Duodenal mucosa (tissue), 2 donors: Measurements from ENCODE around the gene LEKR1.

ENCODE experiments used
- H3K27ac ChIP-seq: one replicate; pipeline ENCODE4 v1.7.0; 2013; ENCODE audit warnings: low read depth, low read length
- H3K27me3 ChIP-seq, 2 donors: one replicate each; pipeline ENCODE4 v1.7.0; 2013; ENCODE audit warnings: low read length in 2 of 2, control low read depth in 1 of 2; ENCODE audit not compliant: insufficient read depth in 2 of 2, control insufficient read depth in 1 of 2
- H3K36me3 ChIP-seq, 2 donors: one replicate each; pipeline ENCODE4 v1.7.0; 2013; ENCODE audit warnings: low read length in 2 of 2, control low read depth in 1 of 2; ENCODE audit not compliant: insufficient read depth in 2 of 2, control insufficient read depth in 1 of 2
- H3K4me1 ChIP-seq, 2 donors: one replicate each; pipeline ENCODE4 v1.7.0; 2013; ENCODE audit warnings: low read length in 2 of 2, control low read depth in 1 of 2; ENCODE audit not compliant: insufficient read depth in 2 of 2, control insufficient read depth in 1 of 2
- H3K4me3 ChIP-seq, 2 donors: one replicate each; pipeline ENCODE4 v1.7.0; 2013; ENCODE audit warnings: low read length in 2 of 2, low read depth in 1 of 2
- H3K9ac ChIP-seq, 2 donors: one replicate each; pipeline ENCODE4 v1.7.0; 2013; ENCODE audit warnings: low read length in 2 of 2, low read depth in 1 of 2
- H3K9me3 ChIP-seq, 2 donors: one replicate each; pipeline ENCODE4 v1.7.0; 2013; ENCODE audit warnings: low read length in 2 of 2, control low read depth in 1 of 2; ENCODE audit not compliant: control insufficient read depth in 1 of 2

Gene LEKR1

DNA sequence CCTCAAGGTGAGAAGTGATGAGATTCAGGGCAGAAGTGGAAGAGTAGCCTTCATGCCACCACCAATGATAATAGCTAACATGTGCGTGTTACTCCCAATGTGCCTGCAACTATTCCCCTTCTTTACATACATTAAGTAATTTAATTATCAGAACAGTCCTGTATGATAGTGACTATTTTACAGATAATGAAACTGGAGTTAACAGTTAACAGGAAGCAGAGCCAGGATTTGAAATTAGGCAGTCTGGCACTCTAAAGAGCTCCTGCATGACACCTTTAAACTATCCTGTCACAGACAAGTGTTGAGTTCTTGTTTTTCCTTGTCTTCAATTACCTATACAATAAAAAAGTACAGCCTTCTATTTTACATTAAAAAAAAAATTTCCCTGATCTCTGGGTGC lies 148.8 kb downstream of the LEKR1 start:
- Histone ChIP-seq H3K4me3 (no peak overlapping the region), H3K4me1 (no peaks in the 10 kb centered on the region), H3K27me3 (no peaks in the 10 kb centered on the region), H3K9me3 (no peaks in the 10 kb centered on the region), H3K27ac (no peak overlapping the region), H3K9ac (no peak overlapping the region), H3K36me3 (no peaks in the 10 kb centered on the region)

DNA sequence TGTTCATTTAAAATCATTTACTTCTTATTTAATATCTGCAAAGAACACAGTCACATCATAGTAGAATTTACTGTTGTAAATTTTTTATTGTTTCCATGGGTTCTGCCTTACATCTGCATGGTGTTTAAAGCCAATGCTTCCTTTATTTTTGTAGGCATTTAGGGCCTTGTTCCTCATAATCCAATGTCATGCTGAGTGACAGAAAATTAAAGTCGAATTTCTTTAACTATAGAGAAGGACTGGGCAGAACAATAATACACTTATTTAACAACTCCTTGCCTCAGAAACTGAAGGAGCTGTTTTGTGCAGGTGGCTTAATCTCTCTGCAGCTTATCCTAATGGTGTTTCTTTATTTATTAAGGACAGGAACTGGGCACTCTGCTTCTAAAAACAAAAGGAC lies 149.6 kb downstream of the LEKR1 start:
- Histone ChIP-seq H3K9ac (no peak overlapping the region), H3K27ac (no peak overlapping the region), H3K36me3 (no peaks in the 10 kb centered on the region), H3K27me3 (no peaks in the 10 kb centered on the region), H3K4me1 (no peaks in the 10 kb centered on the region), H3K4me3 (no peak overlapping the region), H3K9me3 (no peaks in the 10 kb centered on the region)

DNA sequence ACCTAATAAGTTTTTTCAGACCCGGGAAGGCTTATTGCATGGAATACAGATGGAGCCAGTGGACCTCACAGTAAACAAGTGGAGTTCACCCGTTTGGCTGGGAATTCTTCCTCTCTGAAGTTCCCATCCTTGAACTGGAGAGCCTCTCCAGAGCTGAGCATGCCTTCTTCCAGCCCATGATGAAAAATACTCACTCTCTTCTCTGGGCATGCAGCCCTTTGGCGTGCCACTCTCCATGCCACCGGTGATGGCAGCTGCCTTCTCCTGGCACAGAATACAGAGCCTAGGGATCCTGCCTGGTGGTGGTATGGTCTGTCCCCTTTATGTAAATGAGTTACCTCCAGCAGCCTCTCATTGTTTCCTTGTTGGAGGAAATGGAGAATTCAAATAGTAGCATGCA lies 150.8 kb downstream of the LEKR1 start:
- no peak overlapping the region for H3K4me3 ChIP-seq
- H3K36me3 ChIP-seq, result no peaks in the 10 kb centered on the region
- H3K27ac ChIP-seq, result no peak overlapping the region
- no peaks in the 10 kb centered on the region for H3K27me3 ChIP-seq
- H3K9me3 ChIP-seq, result no peaks in the 10 kb centered on the region
- no peaks in the 10 kb centered on the region for H3K4me1 ChIP-seq
- H3K9ac ChIP-seq, result no peak overlapping the region

DNA sequence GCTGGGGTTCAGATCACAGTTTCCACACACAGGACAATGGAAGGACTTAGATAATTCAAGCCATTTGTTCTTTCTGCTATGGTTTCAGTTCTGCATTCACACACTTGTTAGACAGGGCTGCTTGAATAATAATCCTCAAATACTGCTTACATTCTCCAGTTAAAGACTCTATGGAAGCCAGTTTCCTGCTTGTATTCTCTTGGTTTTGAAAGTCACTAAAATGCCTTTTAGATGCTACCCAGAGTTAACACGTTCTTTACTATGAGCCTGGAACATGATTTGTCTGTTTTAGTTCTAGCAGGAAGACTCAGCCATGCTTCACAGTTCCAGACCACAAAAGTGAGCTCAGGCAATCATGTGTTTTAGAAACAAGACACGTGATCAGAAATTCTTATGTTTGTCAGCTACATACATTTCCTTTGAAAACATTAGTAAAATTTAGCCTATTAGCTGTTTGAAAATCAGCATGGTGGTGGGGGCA lies 152.4 kb downstream of the LEKR1 start:
- Histone ChIP-seq H3K4me1 (no peaks in the 10 kb centered on the region), H3K27ac (no peak overlapping the region), H3K36me3 (no peaks in the 10 kb centered on the region), H3K9me3 (no peaks in the 10 kb centered on the region), H3K9ac (no peak overlapping the region), H3K27me3 (no peaks in the 10 kb centered on the region), H3K4me3 (no peak overlapping the region)

DNA sequence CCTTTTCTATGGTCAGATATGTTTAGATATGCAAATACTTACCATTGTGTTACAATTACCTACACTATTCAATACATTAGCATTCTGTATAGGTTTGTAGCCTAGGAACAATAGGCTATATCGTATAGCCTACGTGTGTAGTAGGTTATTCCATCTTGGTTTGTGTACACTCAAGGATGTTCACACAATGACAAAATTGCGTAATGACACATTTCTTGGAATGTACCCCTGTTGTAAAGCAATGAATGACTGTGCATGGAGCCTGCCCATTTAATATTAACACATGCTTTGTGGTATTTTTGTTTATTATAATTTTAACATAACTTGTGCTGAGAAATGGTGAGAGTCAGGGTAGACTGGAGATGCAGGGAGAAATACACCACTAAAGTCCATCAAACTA lies 154.9 kb downstream of the LEKR1 start:
- Histone ChIP-seq H3K27me3 (no peaks in the 10 kb centered on the region), H3K27ac (no peak overlapping the region), H3K9me3 (no peaks in the 10 kb centered on the region), H3K36me3 (no peaks in the 10 kb centered on the region), H3K9ac (no peak overlapping the region), H3K4me1 (no peaks in the 10 kb centered on the region), H3K4me3 (no peak overlapping the region)

DNA sequence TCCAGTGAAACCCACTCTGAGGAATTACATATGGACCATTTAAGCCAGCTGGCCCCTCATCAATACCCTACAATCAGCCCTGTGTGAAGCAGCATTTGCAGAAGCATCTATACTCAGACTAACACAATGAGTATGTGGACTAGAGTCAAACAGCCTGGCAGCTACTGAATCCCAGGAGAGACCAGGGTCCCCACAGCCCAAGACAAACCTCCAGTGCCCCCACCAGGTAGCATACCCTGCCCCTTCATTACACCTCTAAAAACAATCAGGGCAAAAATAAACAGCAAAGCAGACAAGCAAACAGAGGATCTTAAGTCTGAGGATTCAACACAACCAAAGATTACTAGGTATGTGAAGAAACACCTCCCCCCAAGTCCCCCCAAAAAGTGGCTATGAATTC lies 157.4 kb downstream of the LEKR1 start:
- no peak overlapping the region for H3K27ac ChIP-seq
- H3K9ac ChIP-seq, result no peak overlapping the region
- no peaks in the 10 kb centered on the region for H3K27me3 ChIP-seq
- no peaks in the 10 kb centered on the region for H3K4me1 ChIP-seq
- H3K4me3 ChIP-seq, result no peak overlapping the region
- H3K36me3 ChIP-seq, result no peaks in the 10 kb centered on the region
- no peaks in the 10 kb centered on the region for H3K9me3 ChIP-seq

DNA sequence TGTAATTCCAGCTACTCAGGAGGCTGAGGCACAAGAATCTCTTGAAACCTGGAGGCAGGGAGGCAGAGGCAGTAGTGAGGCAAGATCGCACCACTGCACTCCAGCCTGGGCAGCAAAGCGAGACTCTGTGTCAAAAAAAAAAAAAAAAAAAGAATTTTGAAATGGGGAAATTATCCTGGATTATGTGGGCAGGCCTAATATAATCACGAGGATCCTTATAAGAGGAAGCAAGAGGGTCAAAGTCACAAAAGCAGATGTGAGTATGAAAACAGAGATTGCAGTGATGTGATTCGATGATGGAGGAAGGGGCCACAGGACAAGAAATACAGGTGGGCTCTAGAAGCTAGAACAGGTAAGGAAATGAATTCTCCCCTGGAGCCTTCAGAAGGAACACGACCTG lies 159.6 kb downstream of the LEKR1 start:
- Histone ChIP-seq H3K36me3 (no peaks in the 10 kb centered on the region), H3K27ac (no peak overlapping the region), H3K9me3 (no peaks in the 10 kb centered on the region), H3K4me3 (no peak overlapping the region), H3K27me3 (no peaks in the 10 kb centered on the region), H3K4me1 (no peaks in the 10 kb centered on the region), H3K9ac (no peak overlapping the region)

DNA sequence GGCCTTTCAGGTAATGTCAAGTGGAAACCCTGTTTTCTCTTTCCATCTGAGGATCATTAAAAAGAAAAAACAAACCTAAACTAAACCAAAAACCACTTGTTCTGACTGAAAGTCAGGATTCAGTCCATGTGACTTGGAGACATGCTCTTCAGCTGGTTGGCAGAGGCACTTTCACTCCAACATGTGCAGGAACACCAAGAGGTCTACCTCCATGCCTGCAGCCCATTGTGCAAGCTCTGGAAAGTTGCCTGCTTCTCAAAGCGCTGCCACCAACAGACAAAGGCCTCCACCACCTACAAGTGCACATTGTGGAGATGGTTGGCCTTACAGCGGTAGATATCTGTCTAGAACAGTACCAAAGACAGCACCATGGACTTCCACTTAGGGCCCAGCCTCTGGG lies 161.8 kb downstream of the LEKR1 start:
- Histone ChIP-seq H3K9ac (no peak overlapping the region), H3K4me3 (no peak overlapping the region)

DNA sequence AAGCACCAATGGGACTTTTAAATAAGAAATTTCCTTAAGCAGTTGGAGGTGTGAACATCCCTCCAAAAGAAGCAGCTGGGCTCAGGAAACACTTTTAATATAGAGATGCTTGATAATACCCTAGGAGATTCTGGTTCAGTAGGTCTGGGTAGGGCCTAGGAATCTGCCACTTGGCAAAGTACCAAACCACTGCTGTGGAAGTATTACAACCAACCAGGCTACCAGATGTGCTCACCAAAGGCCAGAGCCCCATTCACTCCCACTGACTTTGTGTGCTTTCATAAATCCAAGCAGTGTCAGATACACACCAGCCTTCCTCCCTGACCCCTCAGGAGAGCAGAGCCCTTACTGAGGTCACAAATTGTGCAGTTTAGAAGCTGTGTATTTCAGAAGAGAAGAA lies 171.2 kb downstream of the LEKR1 start:
- no peaks in the 10 kb centered on the region for H3K9me3 ChIP-seq
- H3K27me3 ChIP-seq, result no peaks in the 10 kb centered on the region
- H3K9ac ChIP-seq, result no peak overlapping the region
- H3K4me1 ChIP-seq, result no peaks in the 10 kb centered on the region
- H3K27ac ChIP-seq, result no peak overlapping the region
- H3K4me3 ChIP-seq, result no peak overlapping the region
- no peaks in the 10 kb centered on the region for H3K36me3 ChIP-seq

More for the DNA sequence above, 161.8 kb downstream of the LEKR1 start:
- no peaks in the 10 kb centered on the region for H3K27me3 ChIP-seq
- no peaks in the 10 kb centered on the region for H3K9me3 ChIP-seq
- no peaks in the 10 kb centered on the region for H3K4me1 ChIP-seq
- H3K36me3 ChIP-seq, result no peaks in the 10 kb centered on the region
- H3K27ac ChIP-seq, result no peak overlapping the region

DNA sequence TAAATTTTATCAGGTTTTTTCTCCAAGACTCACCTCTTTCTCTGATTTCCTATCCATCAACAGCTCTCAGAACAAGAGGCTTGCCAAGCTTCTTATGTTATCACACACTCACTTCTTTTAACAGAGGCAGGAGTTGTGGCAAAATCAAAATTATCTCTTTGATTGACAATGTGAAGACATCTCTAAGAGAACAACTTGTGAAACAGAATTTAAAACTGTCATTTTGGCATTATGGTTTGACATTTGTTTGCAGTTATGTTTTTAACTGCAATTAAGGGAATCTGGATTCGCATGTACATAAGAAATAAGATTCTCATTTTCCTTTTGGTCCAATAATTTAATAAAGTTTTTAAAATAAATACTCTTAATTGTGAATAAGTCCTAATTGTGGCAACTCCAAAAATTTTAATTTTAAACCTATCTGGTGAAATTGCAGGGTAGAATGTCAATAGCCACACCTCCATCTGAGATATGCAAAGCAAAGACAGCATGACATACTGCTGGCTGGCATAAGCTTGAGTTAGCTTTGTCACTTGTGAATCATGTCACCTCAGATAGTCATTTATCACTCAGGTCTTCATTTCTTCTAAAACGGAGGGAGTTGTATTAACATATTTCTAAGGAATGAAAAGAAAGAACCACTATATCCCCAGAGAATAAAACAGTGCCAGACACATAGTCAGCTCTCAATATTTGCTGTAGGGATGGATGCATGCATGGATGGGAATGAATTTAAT lies 175.2 kb downstream of the LEKR1 start:
- Histone ChIP-seq H3K27me3 (no peaks in the 10 kb centered on the region), H3K4me1 (no peaks in the 10 kb centered on the region), H3K4me3 (no peak overlapping the region), H3K9me3 (no peaks in the 10 kb centered on the region), H3K36me3 (no peaks in the 10 kb centered on the region), H3K27ac (no peak overlapping the region), H3K9ac (no peak overlapping the region)
